NCI-H2171 (cell line): Measurements from ENCODE around the gene PCNT.

Source experiments
- DNase-seq: peaks from one replicate; lab custom pipeline; 2025; lab: John Stamatoyannopoulos, UW

Gene PCNT

DNA sequence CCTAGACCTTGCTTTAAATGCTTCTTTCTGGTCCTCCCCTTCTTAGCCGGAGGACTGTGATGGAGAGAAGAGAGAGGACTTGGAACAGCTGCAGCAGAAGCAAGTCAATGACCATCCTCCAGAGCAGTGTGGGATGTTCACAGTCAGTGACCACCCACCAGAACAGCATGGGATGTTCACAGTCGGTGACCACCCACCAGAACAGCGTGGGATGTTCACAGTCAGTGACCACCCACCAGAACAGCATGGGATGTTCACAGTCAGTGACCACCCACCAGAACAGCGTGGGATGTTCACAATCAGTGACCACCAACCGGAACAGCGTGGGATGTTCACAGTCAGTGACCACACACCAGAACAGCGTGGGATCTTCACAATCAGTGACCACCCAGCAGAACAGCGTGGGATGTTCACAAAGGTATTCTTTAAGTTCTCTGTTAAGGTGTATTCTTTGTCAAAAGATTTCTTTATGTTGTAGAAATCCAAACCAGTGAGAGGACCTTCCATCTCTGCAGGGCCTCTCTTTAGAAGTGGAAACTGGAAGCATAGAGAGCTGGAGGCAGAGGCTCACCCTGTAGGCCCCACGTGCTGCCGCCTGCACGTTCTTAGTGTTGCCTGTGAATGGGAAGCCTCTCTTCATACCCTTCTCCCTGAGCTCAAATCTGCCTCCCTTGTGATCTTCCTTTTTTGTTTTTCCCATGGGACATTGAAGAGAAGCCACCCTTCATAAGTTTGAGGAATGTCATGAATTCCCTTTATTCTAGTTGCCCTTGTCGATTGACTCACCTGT, 10.6 kb downstream of the PCNT start:
- DNase-seq, result no peak

DNA sequence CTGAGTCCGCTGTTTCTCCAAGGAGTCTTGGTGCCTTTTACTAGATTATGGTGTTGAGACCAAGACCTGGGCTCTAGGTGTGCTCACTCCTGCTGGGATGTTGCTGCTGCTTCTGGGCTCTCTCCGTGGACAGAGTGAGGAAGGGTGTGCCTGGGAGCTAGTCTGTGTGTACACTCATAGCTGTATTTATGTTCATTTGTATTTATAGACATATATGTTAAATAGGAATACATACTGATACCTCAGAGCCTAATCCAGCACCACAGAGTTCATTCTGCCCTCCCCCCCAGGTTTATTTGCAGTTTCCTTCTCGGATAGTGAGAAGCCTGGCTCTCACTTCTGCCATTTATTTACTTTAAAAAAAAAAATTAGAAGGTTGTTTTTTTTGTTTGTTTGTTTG, 12.6 kb downstream of the PCNT start:
- no peak for DNase-seq

DNA sequence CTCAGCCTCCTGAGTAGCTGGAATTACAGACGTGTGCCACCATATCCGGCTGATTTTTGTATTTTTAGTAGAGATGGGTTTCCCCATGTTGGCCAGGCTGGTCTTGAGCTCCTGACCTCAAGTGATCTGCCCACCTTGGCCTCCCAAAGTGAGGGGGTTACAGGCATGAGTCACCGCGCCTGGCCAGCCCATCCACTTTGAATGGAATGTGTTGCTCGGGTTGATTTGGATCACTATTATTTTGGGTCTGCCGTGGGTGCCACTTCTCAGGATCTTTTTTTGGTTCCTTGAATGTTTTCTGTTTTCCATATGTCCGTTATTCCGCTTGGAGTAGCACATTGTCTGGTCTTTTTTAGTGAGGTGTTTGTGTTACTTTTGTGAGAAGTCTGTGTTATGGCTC, 17.0 kb downstream of the PCNT start:
- no peak for DNase-seq

DNA sequence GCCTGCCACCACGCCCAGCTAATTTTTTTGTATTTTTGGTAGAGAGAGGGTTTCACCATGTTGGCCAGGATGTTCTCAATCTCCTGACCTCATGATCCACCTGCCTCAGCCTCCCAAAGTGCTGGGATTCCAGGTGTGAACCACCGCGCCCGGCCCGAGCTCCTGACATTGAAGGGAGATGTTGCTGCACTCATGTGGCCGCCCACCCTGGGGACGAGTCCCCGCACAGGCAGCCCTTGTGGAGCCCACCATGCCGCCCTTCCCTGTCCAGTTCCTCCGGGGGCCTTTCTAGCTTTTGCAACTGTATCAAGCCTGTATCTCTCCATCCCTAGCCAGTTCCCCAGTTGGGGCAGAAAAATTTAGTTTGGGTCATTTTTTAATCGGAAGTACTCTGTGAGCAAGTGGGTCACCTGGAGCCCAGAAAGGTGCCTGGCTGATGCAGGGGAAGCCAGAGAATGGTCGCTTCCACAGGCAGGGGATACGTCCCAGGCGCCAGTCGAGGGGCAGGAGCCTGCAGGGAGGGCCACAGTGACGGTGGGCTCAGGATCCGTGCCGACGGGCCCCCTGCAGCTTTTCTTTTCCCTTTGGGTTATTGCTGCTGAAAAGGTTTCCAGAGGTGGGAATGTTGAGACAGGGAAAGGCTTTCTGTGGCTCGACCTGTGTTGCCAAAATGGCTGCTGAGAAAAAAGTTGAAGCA, 20.4 kb downstream of the PCNT start:
- DNase-seq, result no peak

DNA sequence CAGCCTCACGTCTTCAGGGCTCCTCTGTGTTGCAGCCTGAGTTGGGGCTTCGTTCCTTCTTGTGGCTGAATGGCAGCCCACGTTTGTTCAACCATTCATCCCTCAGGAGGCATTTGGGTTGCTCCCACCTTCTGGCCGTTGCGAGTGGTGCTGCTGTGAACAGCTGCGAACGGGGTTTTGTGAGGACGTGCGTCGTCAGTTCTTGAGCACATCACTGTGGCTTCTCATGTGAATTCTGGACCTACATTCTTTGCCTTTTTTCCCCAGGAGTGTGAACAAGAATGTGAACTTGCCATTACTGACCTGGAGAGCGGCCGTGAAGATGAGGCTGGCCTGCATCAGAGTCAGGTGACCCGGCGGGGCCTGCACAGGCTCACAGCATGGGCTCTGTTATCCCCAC, 21.9 kb downstream of the PCNT start:
- DNase-seq, result no peak

DNA sequence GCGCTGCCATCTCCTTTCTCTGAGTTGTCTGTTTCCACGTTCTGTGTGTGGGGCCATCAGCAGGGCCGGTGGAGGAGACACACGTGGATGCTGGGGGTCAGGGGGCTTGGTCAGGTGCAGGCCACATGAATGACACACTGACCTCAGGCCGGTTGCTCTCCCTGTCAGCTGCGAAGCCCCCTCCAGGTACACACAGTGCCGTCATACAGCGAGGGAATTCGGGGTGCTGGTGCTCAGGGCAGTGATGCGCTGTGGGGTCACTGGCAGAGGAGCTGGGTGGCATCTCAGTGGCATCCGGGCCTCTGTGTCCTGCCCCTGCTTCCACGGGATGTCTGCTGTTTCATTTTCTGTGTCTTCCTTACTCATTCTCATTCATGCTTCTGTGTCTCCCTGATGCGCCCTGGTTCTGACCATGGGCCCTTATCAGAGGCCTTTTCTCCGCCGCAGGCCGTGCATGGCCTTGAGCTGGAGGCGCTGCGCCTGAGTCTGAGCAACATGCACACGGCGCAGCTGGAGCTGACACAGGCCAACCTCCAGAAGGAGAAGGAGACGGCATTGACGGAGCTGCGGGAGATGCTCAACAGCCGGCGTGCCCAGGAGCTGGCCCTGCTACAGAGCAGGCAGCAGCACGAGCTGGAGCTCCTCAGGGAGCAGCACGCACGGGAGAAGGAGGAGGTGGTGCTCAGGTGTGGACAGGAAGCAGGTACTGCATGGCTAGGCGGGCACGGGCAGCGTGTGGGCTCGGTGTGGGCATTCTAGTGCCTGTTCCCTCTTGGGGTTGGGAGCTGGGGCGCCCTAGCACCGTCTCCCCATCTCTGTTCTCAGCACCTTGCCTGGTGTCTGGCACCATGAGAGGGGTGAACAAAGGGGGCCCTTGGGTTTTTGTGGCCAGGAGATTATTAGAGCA, 22.6 kb downstream of the PCNT start:
- no peak for DNase-seq

DNA sequence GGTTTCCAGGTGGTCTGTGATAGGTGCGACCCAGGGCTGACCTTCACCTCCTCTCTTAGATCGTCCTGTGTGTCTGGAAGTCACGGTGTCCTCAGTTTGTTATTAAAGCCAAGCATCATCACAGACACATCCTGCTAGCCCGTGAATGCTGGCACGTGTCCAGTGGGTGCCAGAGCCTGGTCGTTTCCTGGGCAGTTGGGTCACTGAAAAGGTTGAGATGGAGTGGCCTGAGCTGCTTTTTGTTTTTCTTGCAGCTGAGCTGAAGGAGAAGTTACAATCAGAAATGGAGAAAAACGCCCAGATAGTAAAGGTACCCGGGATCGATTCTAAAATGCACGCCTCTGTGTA, 23.2 kb downstream of the PCNT start:
- DNase-seq, result no peak

DNA sequence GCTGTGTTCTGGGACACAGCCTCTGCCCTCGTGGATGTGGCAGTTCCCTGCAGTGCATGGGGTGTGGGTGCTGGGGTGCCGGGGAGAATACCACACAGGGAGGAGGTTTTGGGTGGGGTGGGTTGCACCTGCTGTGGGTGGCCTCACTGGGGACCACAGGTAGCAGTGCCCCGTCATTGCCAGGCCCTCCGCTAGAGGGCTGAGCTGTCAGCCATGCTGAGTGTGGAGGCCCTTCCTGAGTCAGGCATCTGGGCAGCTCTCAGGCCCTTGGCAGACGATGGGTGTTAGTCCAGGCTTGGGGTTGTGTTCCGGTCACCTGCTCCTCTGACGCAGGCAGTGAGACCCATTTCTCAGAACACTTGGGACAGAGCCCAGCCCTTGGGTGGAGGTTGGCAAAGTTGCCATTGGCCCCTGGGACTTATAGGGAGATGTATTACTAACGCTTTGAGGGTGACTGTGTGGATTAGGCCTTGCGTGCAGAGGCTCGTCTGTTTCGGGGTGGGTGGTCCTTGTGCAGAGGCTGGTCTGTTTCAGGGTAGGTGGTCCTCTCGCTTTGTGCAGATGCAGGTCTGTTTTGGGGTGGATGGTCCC, 23.9 kb downstream of the PCNT start:
- DNase-seq, result no peak

DNA sequence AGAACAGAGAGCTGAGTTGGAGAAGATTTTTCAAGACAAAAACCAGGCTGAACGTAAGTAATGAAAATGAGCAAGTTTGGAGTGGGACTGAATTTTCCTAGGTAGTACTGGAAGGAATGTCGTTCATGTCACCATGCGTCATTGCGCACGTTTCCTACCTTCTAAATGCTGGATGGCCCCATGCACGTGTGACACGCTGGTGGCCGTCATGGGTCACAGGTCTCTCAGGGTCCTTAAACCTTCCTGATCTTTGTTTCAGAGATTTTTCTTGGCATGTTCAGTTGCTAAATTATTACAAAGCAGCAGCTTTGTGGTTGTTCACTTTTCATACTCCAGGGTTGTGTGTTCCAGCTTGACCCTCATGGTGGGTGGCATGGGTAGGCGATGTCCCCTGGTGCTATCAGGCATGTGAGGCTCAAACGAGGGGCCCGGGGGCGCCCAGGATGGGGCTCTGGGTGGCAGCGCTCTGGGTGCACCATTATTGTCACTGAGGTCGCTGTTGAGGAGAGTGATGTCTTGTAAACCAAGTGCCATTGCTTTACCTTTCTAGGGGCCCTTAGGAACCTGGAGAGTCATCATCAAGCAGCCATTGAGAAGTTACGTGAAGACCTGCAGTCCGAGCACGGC, 25.3 kb downstream of the PCNT start:
- no peak for DNase-seq

DNA sequence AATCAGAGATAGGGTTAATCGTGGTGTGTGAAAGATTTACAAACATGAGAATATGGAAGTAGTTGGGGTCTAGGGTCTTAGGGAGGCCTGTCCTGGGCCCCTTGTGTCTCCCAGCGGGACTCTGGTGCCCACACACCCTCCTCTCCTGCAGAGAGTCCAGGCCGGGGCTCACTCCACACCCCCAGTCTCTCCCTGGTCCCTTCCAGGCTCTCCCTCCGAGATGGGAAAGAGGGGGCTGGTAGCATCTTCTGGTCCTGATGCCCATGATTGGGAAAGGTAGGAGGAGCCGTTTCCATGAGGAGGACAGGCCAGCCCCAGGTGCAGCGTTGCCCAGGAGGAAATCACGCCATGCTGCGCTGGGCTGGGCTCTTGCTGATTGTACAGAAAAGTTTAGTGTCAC, 26.6 kb downstream of the PCNT start:
- no peak for DNase-seq

DNA sequence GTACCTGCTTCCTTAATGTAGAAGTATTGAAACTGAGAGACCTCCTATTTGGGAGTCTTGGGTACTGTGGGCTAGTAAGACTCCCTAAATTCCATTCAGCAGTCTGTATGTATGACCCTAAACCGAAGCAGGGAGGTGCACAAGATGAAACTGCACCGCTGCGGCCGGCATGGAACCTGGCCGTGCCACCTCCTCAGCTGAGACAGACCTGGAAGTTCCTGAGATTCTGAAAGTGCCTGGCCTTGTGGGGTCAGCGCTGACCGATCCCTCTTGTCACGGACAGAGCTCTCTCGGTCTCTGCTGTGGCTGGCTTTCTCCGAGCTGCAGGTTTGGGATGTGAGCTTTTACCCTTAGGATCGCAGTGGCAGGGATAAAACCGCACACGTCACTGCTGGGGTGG, 27.0 kb downstream of the PCNT start:
- no peak for DNase-seq

DNA sequence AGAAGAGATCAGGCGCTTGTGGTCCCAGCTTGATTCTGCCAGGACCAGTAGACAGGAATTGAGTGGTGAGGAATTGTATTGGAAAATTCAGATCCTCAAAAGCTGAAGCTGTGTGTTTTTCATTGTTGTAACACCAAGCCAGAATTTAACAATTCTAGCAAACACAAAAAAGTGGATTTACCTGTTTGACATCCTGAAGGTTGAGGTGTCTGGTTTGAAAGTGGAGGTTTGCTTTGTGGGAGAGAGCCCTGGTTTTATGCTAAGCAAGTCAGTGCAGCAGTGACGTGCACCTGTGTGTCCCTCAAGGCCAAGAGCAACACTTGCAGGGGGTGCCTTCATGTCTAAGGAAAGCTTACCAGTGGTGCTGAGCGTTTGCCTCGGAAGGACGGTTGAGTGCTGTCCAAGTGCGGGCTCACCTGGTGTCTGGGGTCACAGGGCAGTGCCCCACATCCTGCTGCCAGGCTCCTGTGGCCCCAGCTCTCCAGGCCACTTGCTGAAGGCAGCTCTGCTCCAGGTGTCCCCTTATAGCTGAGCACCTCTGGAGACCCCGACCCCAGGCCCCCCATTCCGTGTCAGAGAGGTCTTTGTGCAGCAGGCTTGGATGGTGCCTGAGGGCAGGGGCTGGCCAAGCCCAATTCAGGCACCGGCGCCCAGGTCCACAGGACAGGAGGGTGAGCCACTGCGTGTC, 27.7 kb downstream of the PCNT start:
- no peak for DNase-seq

DNA sequence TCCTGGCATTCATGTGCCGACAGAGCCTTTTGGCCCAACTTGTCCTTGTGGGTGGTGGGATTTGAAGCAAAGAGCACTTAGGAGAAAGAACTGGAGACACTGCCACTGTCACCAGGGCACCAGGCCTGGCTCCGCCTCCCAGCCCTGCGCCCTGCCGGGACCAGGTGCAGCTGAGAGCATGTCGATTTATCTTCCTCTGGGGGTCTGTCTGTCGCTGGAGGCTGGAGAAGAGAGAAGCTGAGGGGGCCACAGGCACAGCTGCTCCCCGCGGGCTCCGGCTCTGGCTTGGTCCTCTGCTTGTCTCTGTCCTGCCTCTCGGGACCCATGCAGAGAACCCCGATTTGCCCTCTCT, 28.2 kb downstream of the PCNT start:
- DNase-seq, result no peak

DNA sequence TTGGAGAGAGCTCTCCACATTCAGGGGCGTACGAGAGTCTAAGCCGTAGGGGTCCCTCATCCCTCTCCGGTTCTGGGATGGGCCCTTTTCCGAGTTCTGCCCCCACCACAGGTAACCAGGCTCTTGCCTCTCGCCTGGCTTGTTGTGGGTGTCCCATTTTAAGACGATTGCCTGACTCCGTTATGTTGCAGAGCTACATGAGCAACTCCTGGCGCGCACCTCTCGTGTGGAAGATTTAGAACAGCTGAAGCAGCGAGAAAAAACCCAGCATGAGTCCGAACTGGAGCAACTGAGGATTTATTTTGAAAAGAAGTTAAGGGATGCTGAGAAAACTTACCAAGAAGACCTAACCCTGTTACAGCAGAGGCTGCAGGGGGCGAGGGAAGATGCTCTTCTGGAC, 29.0 kb downstream of the PCNT start:
- no peak for DNase-seq

DNA sequence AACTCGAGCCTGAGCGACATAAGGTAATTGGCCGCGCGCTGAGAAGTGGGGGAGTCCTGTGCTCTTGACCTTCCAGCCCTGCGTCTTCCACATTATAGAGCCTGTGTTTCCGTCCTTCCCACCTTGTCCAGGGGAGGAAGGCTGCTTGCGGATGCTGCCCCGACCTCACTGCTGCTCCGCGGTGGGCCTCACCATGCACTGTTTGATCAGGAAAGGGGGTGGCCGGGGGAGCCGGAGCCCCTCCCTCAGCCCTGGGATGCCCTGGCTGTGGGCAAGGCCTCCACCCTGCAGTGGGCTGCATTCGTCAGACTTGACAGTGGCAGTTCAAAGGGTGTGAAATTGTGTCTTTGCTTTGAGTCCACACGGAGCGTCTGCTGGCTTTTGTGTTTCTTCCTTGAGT, 30.1 kb downstream of the PCNT start:
- no peak for DNase-seq

DNA sequence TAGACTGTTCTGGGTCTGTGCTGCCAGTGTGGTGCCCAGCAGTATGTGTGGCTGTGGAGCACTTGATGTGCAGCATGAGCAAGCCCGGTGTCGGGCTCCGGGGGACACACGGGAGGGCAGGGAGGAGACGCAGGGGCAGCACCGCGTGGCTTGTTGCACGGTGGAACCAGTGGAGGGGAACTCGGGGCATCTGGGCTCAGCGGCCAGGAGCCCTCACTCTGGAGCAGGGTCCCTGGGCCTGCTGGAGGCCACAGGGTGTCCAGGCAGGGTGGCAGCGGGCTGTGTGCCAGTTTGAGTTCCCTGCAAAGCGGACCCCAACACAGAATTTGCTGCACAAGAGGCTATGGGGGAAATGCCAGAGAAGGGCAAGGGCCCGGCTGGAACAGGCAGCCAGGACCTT, 30.6 kb downstream of the PCNT start:
- DNase-seq, result no peak

DNA sequence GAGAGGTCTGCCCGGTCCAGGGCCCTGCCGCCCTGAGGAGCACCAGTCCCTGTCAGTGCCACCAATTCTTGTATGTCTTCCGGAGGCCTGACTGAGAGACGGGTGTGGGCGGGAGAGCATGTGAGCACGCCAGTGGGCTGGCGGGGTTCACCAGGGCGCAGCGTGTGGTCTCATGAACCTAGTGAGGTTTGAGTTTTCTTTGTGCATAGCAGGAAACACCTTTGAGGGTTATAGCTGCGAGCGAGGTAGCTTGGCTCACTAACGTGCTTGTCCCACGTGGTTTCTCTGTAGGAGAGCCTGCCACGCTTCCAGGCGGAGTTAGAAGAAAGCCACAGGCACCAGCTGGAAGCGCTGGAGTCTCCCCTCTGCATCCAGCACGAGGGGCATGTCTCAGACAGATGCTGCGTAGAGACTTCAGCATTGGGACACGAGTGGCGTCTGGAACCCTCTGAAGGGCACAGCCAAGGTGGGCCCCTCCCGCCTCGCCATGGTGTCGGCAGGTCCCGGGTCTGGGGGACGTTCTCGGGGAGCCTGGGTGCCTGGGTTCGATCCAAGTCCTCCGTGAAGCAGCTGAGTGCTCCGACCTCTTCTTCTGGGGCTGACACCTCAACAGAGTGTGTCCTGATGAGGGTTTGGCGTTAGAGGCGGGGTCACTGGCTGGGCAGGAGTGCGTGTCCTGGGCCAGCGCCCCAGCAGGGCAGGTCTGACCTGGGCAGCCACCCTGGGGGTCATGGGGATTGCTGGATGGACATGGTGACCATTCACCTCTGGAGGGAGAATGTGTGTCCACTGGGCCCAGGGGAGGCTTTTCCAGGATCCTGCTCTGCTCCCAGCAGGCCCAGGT, 31.4 kb downstream of the PCNT start:
- DNase-seq, result no peak

DNA sequence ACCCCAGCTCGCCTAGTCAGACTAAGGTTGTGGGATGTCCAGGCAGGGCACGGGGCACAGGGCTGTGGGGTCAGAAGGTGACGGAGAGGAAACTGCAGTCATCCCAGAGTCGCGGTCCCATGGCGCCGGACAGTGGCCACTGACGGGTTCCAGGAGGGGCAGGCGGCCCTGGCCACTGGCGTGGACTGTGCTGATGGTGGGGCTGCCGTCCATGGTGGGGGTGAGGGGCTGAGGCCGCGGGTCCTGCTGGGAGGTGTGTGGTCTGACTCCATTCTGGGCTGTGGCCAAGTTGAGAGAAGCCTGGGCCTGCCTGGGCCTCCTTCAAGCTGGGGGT, 32.0 kb downstream of the PCNT start:
- DNase-seq, result no peak

DNA sequence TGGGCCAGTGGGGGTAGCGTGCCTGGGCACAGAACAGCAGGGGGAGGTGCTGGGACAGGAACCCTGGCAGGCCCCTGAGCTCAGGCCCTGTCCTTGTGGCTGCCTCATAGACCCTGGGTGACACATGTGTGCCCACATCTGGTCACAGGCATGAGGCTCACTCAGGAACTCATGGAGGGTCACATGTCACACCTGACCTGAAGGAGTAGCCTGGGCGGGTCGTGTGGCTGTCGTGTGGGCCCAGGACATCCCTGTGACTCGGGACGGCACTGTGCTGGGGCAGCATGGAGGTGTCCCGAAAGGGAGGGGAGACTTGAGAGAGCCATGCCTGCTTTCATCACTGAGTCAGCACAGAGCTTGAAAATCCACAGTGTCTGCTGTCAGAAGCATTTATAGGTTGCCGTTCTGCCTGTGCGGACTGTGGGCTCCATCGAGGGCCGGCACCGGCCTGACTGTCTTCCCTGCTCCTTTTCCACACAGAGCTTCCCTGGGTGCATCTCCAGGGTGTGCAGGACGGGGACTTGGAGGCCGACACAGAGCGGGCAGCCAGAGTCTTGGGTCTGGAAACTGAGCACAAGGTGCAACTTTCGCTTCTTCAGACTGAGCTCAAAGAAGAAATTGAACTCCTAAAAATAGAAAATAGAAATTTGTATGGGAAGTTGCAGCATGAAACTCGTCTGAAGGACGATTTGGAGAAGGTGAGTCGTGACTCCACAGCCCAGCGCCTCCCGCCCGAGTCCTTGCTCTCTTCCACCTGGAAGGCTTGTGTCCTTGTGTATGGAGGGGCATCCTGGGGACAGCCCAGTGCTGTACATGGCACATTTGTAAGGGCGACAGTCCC, 32.8 kb downstream of the PCNT start:
- DNase-seq, result no peak

DNA sequence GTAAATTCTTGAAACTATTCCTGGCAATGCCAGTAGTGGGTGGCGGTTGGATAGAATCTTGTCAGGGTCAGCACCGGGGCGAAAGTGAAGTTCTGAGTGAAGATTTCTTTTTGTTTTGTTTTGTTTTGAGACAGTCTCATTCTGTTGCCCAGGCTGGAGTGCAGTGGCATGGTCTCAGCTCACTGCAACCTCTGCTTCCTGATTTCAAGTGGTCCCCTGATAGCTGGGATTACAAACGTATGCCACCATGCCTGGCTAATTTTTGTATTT, 33.3 kb downstream of the PCNT start:
- DNase-seq, result no peak
